Ishikawa (cell line): Measurements from ENCODE around the gene DUS2.
A peak's percentile ranks its signal among the peaks of the same experiment; 100 is the strongest.

Experiments
- CEBPB ChIP-seq: IDR thresholded peaks from 2 replicates; pipeline ENCODE4 v1.6.1; 2012
- CREB1 ChIP-seq: IDR thresholded peaks from 2 replicates; pipeline ENCODE4 v1.6.1; 2012; ENCODE audit warnings: low read depth
- EGR1 ChIP-seq: IDR thresholded peaks from 2 replicates; pipeline ENCODE4 v1.6.1; 2012
- EP300 ChIP-seq: IDR thresholded peaks from 2 replicates; pipeline ENCODE4 v1.6.1; 2012; ENCODE audit warnings: borderline replicate concordance
- FOXM1 ChIP-seq: IDR thresholded peaks from 2 replicates; pipeline ENCODE4 v1.6.1; 2012; ENCODE audit warnings: low read depth, borderline replicate concordance
- MAX ChIP-seq: IDR thresholded peaks from 2 replicates; pipeline ENCODE4 v1.6.1; 2012
- NFIC ChIP-seq: IDR thresholded peaks from 2 replicates; pipeline ENCODE4 v1.6.1; 2012
- RAD21 ChIP-seq: IDR thresholded peaks from 2 replicates; pipeline ENCODE4 v1.6.1; 2012; ENCODE audit warnings: low read depth
- REST ChIP-seq: IDR thresholded peaks from 2 replicates; pipeline ENCODE4 v1.6.1; 2012; ENCODE audit warnings: low read depth, mild to moderate bottlenecking
- TAF1 ChIP-seq: IDR thresholded peaks from 2 replicates; pipeline ENCODE4 v1.6.1; 2012; ENCODE audit warnings: low read depth, mild to moderate bottlenecking
- TCF12 ChIP-seq: IDR thresholded peaks from 2 replicates; pipeline ENCODE4 v1.6.1; 2012; ENCODE audit warnings: low read depth
- TEAD4 ChIP-seq: IDR thresholded peaks from 2 replicates; pipeline ENCODE4 v1.6.1; 2012
- USF1 ChIP-seq: IDR thresholded peaks from 2 replicates; pipeline ENCODE4 v1.6.1; 2012
- YY1 ChIP-seq: IDR thresholded peaks from 2 replicates; pipeline ENCODE4 v1.6.1; 2012; ENCODE audit warnings: low read depth
- ZBTB7A ChIP-seq: IDR thresholded peaks from 2 replicates; pipeline ENCODE4 v1.6.1; 2012; ENCODE audit warnings: low read depth

Gene DUS2

GRCh38 chr16:68003031-68003430 is 20.1 kb upstream of the DUS2 start:
- TF ChIP-seq TCF12: no peak
- TF ChIP-seq FOXM1: no peak
- TF ChIP-seq NFIC: no peak
- no peak for TF ChIP-seq YY1
- TF ChIP-seq TAF1: no peak
- no peak for TF ChIP-seq RAD21

DNA sequence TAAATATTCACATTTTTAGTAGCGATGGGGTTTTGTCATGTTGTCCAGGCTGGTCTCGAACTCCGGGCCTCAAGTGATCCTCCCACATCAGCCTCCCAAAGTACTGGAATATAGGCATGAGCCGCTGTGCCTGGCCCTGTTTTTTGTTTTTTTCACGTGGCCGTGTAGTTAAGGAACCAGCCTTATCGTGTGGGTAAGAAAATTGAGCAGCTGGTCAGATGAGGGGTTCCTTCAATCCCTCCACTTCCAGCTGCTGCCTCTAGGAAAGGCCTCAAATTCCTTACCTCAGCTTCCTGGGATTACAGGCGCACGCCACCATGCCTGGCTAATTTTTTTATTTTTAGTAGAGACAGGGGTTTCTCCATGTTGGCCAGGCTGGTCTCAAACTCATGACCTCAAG is 17.9 kb upstream of the DUS2 start:
- no peak for TF ChIP-seq YY1
- TF ChIP-seq EP300: no peak
- TF ChIP-seq ZBTB7A: no peak
- no peak for TF ChIP-seq FOXM1
- TF ChIP-seq MAX: no peak
- no peak for TF ChIP-seq REST
- TF ChIP-seq CEBPB: no peak
- no peak for TF ChIP-seq TEAD4

DNA sequence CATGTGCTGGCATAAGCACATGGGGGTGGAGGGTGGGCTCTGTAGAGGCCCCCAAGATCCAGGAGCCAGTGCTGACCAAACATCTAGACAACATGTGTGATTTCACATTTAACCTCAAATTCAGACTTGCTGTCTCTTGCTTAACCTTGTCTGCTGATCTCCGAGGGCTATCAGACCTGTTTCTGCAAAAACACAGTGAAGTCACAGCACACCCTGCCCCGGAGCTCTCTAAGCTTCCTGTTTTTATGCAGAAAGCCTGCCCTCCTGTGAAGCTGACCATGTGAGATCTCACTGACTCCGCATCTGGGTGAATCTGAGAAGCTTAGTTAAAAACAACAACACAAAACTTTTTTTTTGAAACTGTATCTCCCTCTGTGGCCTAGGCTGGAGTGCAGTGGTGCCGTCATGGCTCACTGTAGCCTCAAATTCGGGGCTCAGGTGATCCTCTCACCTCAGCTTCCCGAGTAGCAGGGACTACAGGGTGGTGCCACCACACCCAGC is 17.2 kb upstream of the DUS2 start:
- TF ChIP-seq YY1 (no peak), EP300 (no peak), NFIC (no peak), FOXM1 (no peak), TCF12 (no peak), MAX (no peak), REST (no peak), ZBTB7A (no peak), TEAD4 (no peak), RAD21 (no peak), CEBPB (no peak), TAF1 (no peak), EGR1 (no peak), CREB1 (no peak), USF1 (no peak)

DNA sequence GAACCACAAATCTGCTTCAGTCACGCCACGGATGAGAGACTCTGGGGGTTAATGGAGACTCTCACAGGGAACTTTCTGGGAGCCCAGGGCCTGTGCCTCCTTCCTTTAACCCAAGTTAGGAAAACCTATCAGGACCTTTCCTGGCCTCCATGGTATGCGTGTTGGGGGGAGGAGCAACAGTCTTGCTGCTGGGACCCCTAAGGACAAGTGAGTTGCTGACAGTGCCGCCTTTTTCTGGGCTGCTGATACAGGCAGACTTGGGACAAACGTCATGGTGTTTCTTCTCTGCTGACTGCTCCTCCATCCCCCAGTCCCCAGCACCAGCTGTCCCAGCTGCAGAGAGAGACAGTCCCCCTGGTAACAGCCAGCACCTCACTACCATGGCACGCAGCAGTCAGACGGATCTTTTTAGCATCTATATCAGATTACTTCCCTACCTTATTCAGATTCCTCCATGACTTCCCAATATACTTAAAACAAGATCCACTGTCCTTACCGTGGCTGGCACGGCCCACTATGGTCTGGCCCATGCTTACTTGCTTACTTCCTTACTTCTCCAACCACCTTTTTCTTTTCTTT is 13.8 kb upstream of the DUS2 start:
- TF ChIP-seq YY1 (no peak), NFIC (no peak), FOXM1 (no peak), CREB1 (no peak), USF1 (no peak), REST (no peak), EP300 (no peak), TCF12 (no peak), RAD21 (no peak), CEBPB (no peak)

DNA sequence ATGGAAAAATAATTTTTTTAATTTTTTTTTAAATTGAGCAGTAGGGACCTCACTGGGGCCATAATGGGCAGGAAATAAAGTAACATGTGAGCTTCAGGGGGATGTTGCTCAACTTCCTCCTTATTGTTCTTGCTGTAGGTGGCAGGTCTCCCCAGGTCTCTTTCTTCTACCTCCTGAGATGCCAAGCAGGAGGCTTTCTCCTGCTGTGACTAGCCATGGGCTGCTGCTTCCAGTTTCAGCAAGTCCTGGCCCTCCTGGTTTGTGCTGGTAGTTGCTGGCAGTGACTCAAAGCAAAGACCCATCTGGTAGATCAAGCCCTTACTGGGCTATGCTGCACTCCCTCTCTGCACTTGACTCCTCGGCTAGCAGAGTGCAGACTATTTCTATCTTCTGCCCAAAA is 9.6 kb upstream of the DUS2 start:
- peak; percentile 20; the same call in 1 of the 2 replicates for TF ChIP-seq EP300
- TF ChIP-seq TCF12: 0 out of 2 replicates have a peak, but pooled peaks have one; percentile 36
- no peak for TF ChIP-seq USF1
- no peak for TF ChIP-seq TEAD4
- TF ChIP-seq CEBPB: peak; percentile 92
- TF ChIP-seq MAX: no peak
- TF ChIP-seq TAF1: no peak
- TF ChIP-seq YY1: no peak
- no peak for TF ChIP-seq ZBTB7A
- TF ChIP-seq RAD21: no peak; the same call in 1 of the 2 replicates
- TF ChIP-seq CREB1: no peak
- no peak for TF ChIP-seq FOXM1
- 0 out of 2 replicates have a peak, but pooled peaks have one; percentile 42 for TF ChIP-seq NFIC
